Small intestine (tissue), 7 donors: ENCODE data around the gene RHPN2. TPM values are rescaled to one million over a fixed set of nuclear protein-coding genes. Genes with fewer than 3 reads are reported as not detected.
"Not testable (repeated sequence)": the region's sequence is repeated elsewhere in the genome, so short reads cannot be mapped to it uniquely, and the experiment has no call there.

Experiments used
- DNase-seq, 2 donors: peaks; one replicate each; pipeline versions ENCODE4 v3.0.0 to v3.0.0-alpha.2; 2013
- FAIRE-seq: peaks from 2 replicates; lab custom pipeline; 2012; peaks lifted over from hg19 to GRCh38; lab: Jason Lieb, UNC
- H3K27ac ChIP-seq, 3 donors: one replicate each; pipeline ENCODE4 v1.5.1; 2013; ENCODE audit warnings: low read length in 2 of 3, mild to moderate bottlenecking in 2 of 3, control low read depth in 1 of 3, inconsistent platforms in 1 of 3, low read depth in 1 of 3, moderate library complexity in 1 of 3
- H3K27me3 ChIP-seq, 3 donors: one replicate each; pipeline ENCODE4 v1.6.1; 2013; ENCODE audit warnings: low read length in 3 of 3, inconsistent platforms in 1 of 3; ENCODE audit not compliant: control insufficient read depth in 3 of 3, insufficient read depth in 3 of 3
- H3K36me3 ChIP-seq, 3 donors: one replicate each; pipeline ENCODE4 v1.6.1; 2013; ENCODE audit warnings: low read length in 3 of 3, inconsistent platforms in 1 of 3, low read depth in 1 of 3, mild to moderate bottlenecking in 1 of 3, moderate library complexity in 1 of 3; ENCODE audit not compliant: control insufficient read depth in 3 of 3, insufficient read depth in 2 of 3
- H3K4me1 ChIP-seq, 3 donors: one replicate each; pipeline ENCODE4 v1.6.1; 2013; ENCODE audit warnings: low read length in 2 of 3, inconsistent platforms in 1 of 3, low read depth in 1 of 3, mild to moderate bottlenecking in 1 of 3, moderate library complexity in 1 of 3; ENCODE audit not compliant: control insufficient read depth in 3 of 3, insufficient read depth in 2 of 3
- H3K4me3 ChIP-seq, 3 donors: one replicate each; pipeline ENCODE4 v1.5.1; 2013; ENCODE audit warnings: low read length in 3 of 3, control low read depth in 1 of 3, inconsistent platforms in 1 of 3, low read depth in 1 of 3, mild to moderate bottlenecking in 1 of 3, moderate library complexity in 1 of 3
- H3K9me3 ChIP-seq, 2 donors: one replicate each; pipeline ENCODE4 v1.6.1; 2013; ENCODE audit warnings: low read depth in 1 of 2, low read length in 1 of 2; ENCODE audit not compliant: control insufficient read depth in 2 of 2, insufficient read depth in 1 of 2
- WGBS, 3 donors: extraction: QIAGEN DNeasy Blood & Tissue Kit; methylation state at CpG; one replicate each; pipeline ENCODE4 v1.1.7; 2013; 5-methylcytosine and 5-hydroxymethylcytosine counted together
- polyA plus RNA-seq, 4 donors: library from polyadenylated mRNA; stranded (reverse) in 3 of 4; unstranded in 1 of 4; fragments of 200-250 nt in 3 of 4; fragments of 120-200 nt in 1 of 4; gene quantifications; one replicate each; pipeline versions ENCODE4 v1.2.1 to v1.2.3, GENCODE V29; 2013
- donor health status: healthy with polysubstance abuse.
- donor health status: control.
- donor health status: control.
- donor health status: Bipolar disorder and iron deficiency.
- donor health status: healthy.

The RHPN2 gene
- polyA plus RNA-seq, 4 donors = 20.7 to 67.6 (median 33.7) TPM

DNA sequence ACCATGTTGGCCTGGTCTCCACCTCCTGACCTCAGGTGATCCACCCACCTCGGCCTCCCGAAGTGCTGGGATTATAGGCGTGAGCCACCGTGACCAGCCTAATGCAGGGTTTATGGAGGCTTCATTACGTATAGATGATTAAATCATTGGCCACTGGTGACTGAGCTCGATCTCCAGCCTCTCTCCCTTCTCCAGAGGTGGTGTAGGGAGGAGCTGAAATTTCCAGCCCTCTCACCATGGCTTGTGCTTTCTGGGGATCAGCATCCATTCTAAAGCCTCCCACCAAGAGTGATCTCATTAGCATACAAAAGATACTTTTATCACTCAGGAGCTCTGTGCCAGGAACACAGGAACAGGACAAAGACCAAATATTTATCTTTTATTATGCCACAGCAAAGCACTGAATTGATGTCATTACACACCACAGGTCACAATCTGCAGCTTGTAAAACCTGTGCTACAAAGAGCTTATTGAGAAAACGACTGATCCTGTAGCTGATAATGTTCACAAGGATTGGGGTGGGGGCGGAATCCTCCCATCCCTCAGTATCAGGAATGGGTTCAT lies 32.4 kb downstream of the RHPN2 start:
- WGBS, 3 donors = 24 to 58% (median 27%) methylated on average over 8 of the region's 8 CpGs
- Histone ChIP-seq H3K4me1 (peaks cover 2 to 15% (median 3%) of the 10 kb centered on the region in 3 donors), H3K4me3 (no peak overlapping the region), H3K27ac (peak overlapping the region; percentile 72 to 85 (median 80)), H3K27me3 (no peaks in the 10 kb centered on the region), H3K9me3 (peaks cover 0 to 10% of the 10 kb centered on the region in 2 donors), H3K36me3 (peaks cover 0 to 30% (median 0%) of the 10 kb centered on the region in 3 donors)
- FAIRE-seq (no peak), DNase-seq (peak; percentile 81 to 90)

DNA sequence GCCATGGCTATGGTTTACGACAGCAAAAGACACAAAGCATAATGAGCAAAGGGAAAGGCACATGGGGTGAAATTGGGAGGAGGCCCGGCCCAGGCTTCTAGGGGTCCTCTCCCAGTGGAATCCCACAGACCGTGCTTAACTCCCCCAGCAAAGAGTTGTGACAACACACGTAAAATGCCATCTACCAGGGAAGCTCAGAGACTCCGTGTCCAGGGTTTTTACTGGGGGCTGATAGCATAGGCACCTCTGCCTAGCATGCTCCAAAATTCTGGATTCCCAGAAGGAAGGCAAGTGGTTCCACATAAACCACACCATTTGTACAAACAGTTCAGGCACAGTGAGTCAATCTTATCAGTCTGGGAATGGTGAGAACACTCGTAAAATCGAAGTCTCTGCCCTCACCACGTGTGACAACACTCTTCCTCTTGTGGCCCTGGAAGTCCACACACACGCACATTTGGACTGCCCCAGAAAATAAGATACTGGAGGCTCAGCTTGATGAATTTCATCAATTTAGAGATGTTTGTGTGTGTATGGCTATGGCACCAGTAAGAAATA lies 34.9 kb downstream of the RHPN2 start:
- no peak overlapping the region for H3K27ac ChIP-seq
- 75 to 85% (median 80%) methylated on average over 9 of the region's 9 CpGs for WGBS, 3 donors

DNA sequence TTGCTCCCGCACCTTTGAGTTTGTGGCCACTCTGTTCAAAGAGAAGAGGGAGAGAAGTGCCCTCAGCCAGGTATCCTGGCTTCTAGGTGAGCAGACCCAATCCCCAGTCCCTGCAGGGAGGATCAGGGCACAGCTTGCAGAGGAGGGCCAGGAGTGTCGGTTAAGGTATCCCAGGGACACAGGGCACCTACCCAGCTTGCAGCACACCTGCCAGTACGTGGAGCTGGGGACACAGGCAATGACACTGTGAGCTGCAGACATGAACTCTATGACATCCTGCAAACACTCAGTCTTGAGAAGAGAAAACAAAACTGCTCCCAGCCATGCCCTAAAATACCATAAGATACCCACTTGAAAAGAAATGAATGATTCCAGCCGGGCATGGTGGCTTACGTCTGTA lies 38.1 kb downstream of the RHPN2 start:
- Histone ChIP-seq H3K9me3 (peaks cover 0 to 10% of the 10 kb centered on the region in 2 donors), H3K36me3 (peaks cover 2 to 51% (median 4%) of the 10 kb centered on the region in 3 donors)
- H3K4me1 ChIP-seq, H3K4me3 ChIP-seq, H3K27me3 ChIP-seq, FAIRE-seq, H3K27ac ChIP-seq, DNase-seq: not testable (repeated sequence)
- WGBS, 3 donors = 44 to 73% (median 58%) methylated on average over 5 of the region's 5 CpGs

More for the DNA sequence above, 34.9 kb downstream of the RHPN2 start:
- peaks cover 0 to 33% (median 2%) of the 10 kb centered on the region in 3 donors for H3K36me3 ChIP-seq
- H3K27me3 ChIP-seq = no peaks in the 10 kb centered on the region
- H3K4me1 ChIP-seq = peaks cover 0 to 15% (median 0%) of the 10 kb centered on the region in 3 donors
- no peak overlapping the region for H3K4me3 ChIP-seq
- H3K9me3 ChIP-seq = peaks cover 0 to 10% of the 10 kb centered on the region in 2 donors
- no peak for DNase-seq
- FAIRE-seq = no peak

DNA sequence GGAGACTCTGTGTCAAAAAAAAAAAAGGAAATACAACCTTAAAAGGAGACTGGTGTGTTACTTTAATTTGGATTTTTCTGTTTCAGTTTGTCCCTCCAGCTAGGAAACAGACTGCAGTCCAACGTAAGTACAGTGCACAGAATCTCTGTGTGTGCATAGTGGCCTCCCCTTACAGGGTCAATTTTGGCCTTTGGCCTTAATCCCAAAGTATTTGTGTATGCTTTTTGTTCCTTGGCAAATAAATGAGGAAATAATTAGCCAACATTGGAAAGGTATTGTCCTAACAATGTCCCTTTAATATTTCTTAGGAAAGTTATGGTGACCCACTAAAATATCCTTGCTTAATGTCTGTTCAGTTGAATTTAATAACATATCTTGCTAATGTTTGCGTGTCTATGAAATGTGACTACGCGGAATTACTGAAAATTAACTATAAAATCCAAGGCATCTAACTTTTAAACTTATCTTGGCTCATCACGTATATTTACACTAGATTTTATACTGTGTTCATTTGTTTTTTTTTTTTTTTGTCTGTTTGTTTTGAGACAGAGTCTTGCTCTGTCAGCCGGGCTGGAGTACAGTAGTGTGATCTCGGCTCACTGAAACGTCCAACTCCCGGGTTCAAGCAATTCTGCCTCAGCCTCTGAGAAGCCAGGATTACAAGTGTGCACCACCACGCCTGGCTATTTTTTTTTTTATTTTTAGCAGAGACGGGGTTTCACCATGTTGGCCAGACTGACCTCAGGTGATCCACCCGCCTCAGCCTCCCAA lies 39.0 kb downstream of the RHPN2 start:
- Histone ChIP-seq H3K9me3 (peaks cover 0 to 10% of the 10 kb centered on the region in 2 donors), H3K36me3 (peaks cover 2 to 49% (median 4%) of the 10 kb centered on the region in 3 donors)
- not testable (repeated sequence) for DNase-seq, H3K4me3 ChIP-seq, H3K27ac ChIP-seq, H3K4me1 ChIP-seq, H3K27me3 ChIP-seq, FAIRE-seq
- WGBS, 3 donors = 58 to 75% (median 72%) methylated on average over 10 to 12 of the region's 12 CpGs

DNA sequence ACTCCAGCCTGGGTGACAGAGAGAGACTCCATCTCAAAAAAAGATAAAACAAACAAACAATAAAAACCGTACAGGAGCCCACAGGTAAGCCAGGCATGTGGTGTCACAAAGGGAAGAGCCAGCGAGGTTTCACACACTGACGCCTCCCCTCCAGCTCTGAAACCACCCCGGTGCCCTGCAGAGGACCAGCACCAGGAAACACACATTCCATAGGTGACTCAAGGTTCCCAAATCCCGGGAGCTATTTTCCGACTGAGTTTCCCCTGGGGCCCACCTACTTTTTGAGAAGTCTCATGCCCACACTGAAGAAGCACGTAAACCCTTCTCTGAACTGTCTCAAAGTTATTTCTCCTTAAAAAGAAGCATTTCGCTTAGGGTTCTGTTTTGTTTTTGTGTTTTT lies 40.3 kb downstream of the RHPN2 start:
- Histone ChIP-seq H3K4me3 (no peak overlapping the region), H3K27me3 (no peaks in the 10 kb centered on the region), H3K27ac (no peak overlapping the region), H3K9me3 (peaks cover 0 to 3% of the 10 kb centered on the region in 2 donors), H3K36me3 (peaks cover 2 to 52% (median 4%) of the 10 kb centered on the region in 3 donors), H3K4me1 (no peaks in the 10 kb centered on the region)
- WGBS, 3 donors = 80 to 86% (median 85%) methylated on average over 8 of the region's 8 CpGs
- no peak for DNase-seq
- no peak for FAIRE-seq

DNA sequence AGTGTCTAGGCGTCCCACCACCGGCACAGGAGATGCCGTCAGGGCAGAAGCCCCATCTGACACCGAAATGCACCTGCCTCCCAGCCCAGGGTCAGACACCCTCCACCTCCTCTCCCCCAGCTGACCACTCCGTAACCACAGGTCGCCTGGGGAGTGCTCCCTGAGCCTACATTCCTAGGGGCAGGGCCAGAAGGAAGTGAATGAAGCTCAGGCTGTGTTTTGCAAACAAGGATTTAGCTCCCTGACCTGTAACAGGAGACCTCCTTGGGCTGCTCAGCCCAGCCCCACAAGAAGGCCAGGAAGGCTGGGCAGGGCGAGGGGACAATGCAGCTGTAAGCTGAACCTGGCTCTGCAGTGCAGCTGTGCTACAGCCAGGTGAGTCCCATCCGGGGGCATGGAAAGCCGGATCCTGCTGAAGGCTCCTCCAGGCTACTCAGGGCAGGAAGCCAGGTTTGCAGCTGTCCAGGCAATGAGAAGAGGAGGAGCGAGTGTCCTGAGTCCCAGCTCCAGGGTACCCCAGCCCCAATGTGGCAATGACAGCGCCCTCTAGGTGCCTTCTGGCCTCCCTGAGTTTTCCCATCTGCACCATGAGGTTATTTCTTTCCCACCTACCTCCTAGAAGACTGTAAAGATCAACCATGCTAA lies 42.1 kb downstream of the RHPN2 start:
- WGBS, 3 donors = 64 to 83% (median 68%) methylated on average over 10 to 11 of the region's 11 CpGs
- Histone ChIP-seq H3K4me1 (no peaks in the 10 kb centered on the region), H3K9me3 (no peaks in the 10 kb centered on the region), H3K4me3 (no peak overlapping the region), H3K27me3 (no peaks in the 10 kb centered on the region), H3K27ac (no peak overlapping the region), H3K36me3 (peaks cover 2 to 59% (median 4%) of the 10 kb centered on the region in 3 donors)
- FAIRE-seq = no peak
- no peak for DNase-seq

DNA sequence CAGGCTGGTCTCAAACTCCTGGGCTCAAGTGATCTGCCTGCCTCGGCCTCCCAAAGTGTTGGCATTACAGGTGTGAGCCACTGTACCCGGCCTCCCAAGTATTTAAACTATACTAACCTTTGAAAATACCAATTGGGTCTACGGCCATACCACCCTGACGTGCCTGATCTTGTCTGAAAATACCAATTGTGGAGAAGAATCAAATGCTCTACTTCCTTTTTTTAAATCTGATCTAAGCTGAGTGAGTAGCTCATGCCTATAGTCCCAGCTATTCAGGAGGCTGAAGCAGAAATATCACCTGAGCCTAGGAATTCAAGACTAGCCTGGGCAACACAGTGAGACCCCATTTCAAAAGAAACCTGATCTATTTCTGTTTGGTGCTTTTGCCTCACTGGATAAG lies 53.8 kb downstream of the RHPN2 start:
- not testable (repeated sequence) for H3K4me1 ChIP-seq, H3K4me3 ChIP-seq, H3K9me3 ChIP-seq, H3K27ac ChIP-seq, DNase-seq, H3K27me3 ChIP-seq, FAIRE-seq
- peaks cover 0 to 58% (median 18%) of the 10 kb centered on the region in 3 donors for H3K36me3 ChIP-seq
- WGBS, 3 donors = 92 to 93% (median 92%) methylated on average over 4 of the region's 4 CpGs

DNA sequence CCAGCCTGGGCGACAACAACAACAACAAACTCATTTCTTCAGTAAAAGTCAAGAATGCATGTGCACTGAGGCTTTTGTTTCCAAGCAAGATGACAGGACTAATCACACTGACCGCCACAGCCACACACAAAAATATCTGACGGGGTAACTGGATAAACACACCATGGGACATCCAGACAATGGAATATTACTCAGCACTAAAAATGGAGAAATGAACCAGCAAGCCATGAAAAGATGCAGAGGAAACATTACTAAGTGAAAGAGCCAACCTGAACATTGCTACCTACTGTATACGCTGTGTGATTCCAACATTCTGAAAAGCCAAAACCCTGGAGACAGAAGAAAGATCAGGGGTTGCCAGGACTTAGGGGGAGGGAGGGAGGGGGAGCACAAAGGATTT lies 56.0 kb downstream of the RHPN2 start:
- DNase-seq (no peak), FAIRE-seq (no peak)
- 93 to 98% (median 97%) methylated on average over 4 of the region's 4 CpGs for WGBS, 3 donors

More for the DNA sequence above, 56.0 kb downstream of the RHPN2 start:
- Histone ChIP-seq H3K4me3 (no peak overlapping the region), H3K27me3 (no peaks in the 10 kb centered on the region), H3K36me3 (peaks cover 0 to 61% (median 18%) of the 10 kb centered on the region in 3 donors), H3K27ac (no peak overlapping the region), H3K9me3 (no peaks in the 10 kb centered on the region), H3K4me1 (no peaks in the 10 kb centered on the region)
